GM23338 (cell line): ENCODE data around the gene ADAM10. TPM values are rescaled to one million over a fixed set of nuclear protein-coding genes. Genes with fewer than 3 reads are reported as not detected.

Experiments
- ATAC-seq: fragments of 200-7000 bp; cut with Tn5 transposase; 3 replicates; pipeline ENCODE4 v1.9.1; 2020
- DNase-seq: peaks from one replicate; pipeline ENCODE4 v3.0.0-alpha.2; 2015; ENCODE audit warnings: low spot score
- H2AFZ ChIP-seq: fragments of 200-600 bp; sonication (generic); 2 replicates; pipeline ENCODE4 v1.8.0; 2016; ENCODE audit warnings: antibody characterized with exemption, mild to moderate bottlenecking, moderate library complexity
- H3F3A ChIP-seq: fragments of 200-600 bp; sonication (generic); replicated peaks from 2 replicates; pipeline ENCODE4 v1.8.0; 2017; ENCODE audit warnings: antibody characterized with exemption, mixed run types, low read depth
- H3K27ac ChIP-seq: fragments of 200-600 bp; sonication (generic); 2 replicates; pipeline ENCODE4 v1.6.1; 2016; ENCODE audit warnings: low read depth
- H3K27me3 ChIP-seq: fragments of 200-600 bp; sonication (generic); 2 replicates; pipeline ENCODE4 v1.8.0; 2016; ENCODE audit warnings: mild to moderate bottlenecking, mixed run types, moderate library complexity; ENCODE audit not compliant: insufficient read depth
- H3K36me3 ChIP-seq: fragments of 200-600 bp; sonication (generic); 2 replicates; pipeline ENCODE4 v1.8.0; 2016; ENCODE audit warnings: mild to moderate bottlenecking; ENCODE audit not compliant: insufficient read depth
- H3K4me1 ChIP-seq: fragments of 200-600 bp; sonication (generic); 2 replicates; pipeline ENCODE4 v1.8.0; 2016; ENCODE audit warnings: mild to moderate bottlenecking, moderate library complexity; ENCODE audit not compliant: insufficient read depth
- H3K4me2 ChIP-seq: fragments of 200-600 bp; sonication (generic); 2 replicates; pipeline ENCODE4 v1.7.1; 2017; ENCODE audit warnings: mixed run types
- H3K4me3 ChIP-seq: fragments of 200-600 bp; sonication (generic); 2 replicates; pipeline ENCODE4 v1.6.1; 2016; ENCODE audit warnings: mixed run types
- H3K79me2 ChIP-seq: fragments of 200-600 bp; sonication (generic); replicated peaks from 2 replicates; pipeline ENCODE4 v1.8.0; 2017; ENCODE audit warnings: mild to moderate bottlenecking; ENCODE audit not compliant: insufficient read depth
- H3K9me2 ChIP-seq: fragments of 200-600 bp; sonication (generic); 2 replicates; pipeline ENCODE4 v1.8.0; 2017; ENCODE audit not compliant: insufficient read depth
- H4K20me1 ChIP-seq: fragments of 200-600 bp; sonication (generic); replicated peaks from 2 replicates; pipeline ENCODE4 v1.8.0; 2017; ENCODE audit warnings: mild to moderate bottlenecking; ENCODE audit not compliant: insufficient read depth
- H3K27ac Mint-ChIP-seq: 2 replicates; pipeline ENCODE4 v1.8.0; 2020; ENCODE audit warnings: inconsistent platforms, mild to moderate bottlenecking, moderate library complexity, mixed read lengths
- H3K27me3 Mint-ChIP-seq: 3 replicates; pipeline ENCODE4 v1.8.0; 2022; ENCODE audit warnings: low read depth, mild to moderate bottlenecking, moderate library complexity, mixed read lengths, inconsistent platforms; ENCODE audit not compliant: insufficient read depth, poor library complexity
- H3K36me3 Mint-ChIP-seq: 3 replicates; pipeline ENCODE4 v1.8.0; 2021; ENCODE audit warnings: low read depth, mild to moderate bottlenecking, inconsistent platforms, moderate library complexity, mixed read lengths
- H3K4me1 Mint-ChIP-seq: 3 replicates; pipeline ENCODE4 v1.8.0; 2020; ENCODE audit warnings: mild to moderate bottlenecking, inconsistent platforms, mixed read lengths
- H3K4me3 Mint-ChIP-seq: 3 replicates; pipeline ENCODE4 v1.8.0; 2021; ENCODE audit warnings: moderate library complexity, mild to moderate bottlenecking, inconsistent platforms, mixed read lengths
- H3K9me3 Mint-ChIP-seq: 3 replicates; pipeline ENCODE4 v1.8.0; 2020; ENCODE audit warnings: moderate library complexity, mild to moderate bottlenecking, inconsistent platforms, mixed read lengths
- CREB1 ChIP-seq: fragments of 250-450 bp; sonication (Bioruptor Pico); IDR thresholded peaks from 2 replicates; pipeline ENCODE4 v1.5.0; 2020; ENCODE audit warnings: low read depth, mild to moderate bottlenecking, moderate library complexity
- EZH2phosphoT487 ChIP-seq: fragments of 200-600 bp; sonication (generic); IDR thresholded peaks from one replicate; pipeline ENCODE4 v1.8.1; 2018; ENCODE audit warnings: antibody characterized with exemption; ENCODE audit not compliant: unreplicated experiment
- JUNB ChIP-seq: IDR thresholded peaks from one replicate; pipeline ENCODE4 v1.6.1; 2016; ENCODE audit warnings: antibody characterized with exemption; ENCODE audit not compliant: unreplicated experiment
- NANOG ChIP-seq: IDR thresholded peaks from 2 replicates; pipeline ENCODE4 v1.6.1; 2016; ENCODE audit warnings: antibody characterized with exemption, borderline replicate concordance
- STAT1 ChIP-seq: IDR thresholded peaks from one replicate; pipeline ENCODE4 v1.6.1; 2016; ENCODE audit warnings: antibody characterized with exemption; ENCODE audit not compliant: unreplicated experiment
- ZNF114 ChIP-seq: fragments of 250-450 bp; sonication (Bioruptor Pico); IDR thresholded peaks from 2 replicates; pipeline ENCODE4 v1.5.0; 2020; ENCODE audit warnings: mild to moderate bottlenecking, moderate library complexity
- ZNF331 ChIP-seq: fragments of 250-450 bp; sonication (Bioruptor Pico); IDR thresholded peaks from 2 replicates; pipeline ENCODE4 v1.5.0; 2020; ENCODE audit warnings: low read depth, mild to moderate bottlenecking, moderate library complexity
- polyA plus RNA-seq: library from polyadenylated mRNA; unstranded; fragments of >200 nt; fragmentation: Nextera tagmentation; extraction: Ambion mirVana; gene quantifications from 2 replicates; pipeline ENCODE4 v1.2.1, GENCODE V29; 2016
- total RNA-seq: library from RNA; depleted of rRNA; stranded (reverse); fragments of >200 nt; shearing (Covaris generic); gene quantifications from 2 replicates; pipeline ENCODE4 v1.2.3, GENCODE V29; 2014
- TF ChIP-seq, protein P1 (sequence below), 2 experiments: fragments of 200-600 bp in 1 of 2; sonication (generic) in 1 of 2; conservative IDR thresholded peaks; 2 replicates each; pipeline versions ENCODE4 v1.5.1 to v1.6.1; 2016 to 2017; ENCODE audit warnings: antibody characterized with exemption in 2 of 2, low read depth in 2 of 2, mild to moderate bottlenecking in 2 of 2, moderate library complexity in 1 of 2
- TF ChIP-seq, protein P2 (sequence below): IDR thresholded peaks from one replicate; pipeline ENCODE4 v1.6.1; 2018; ENCODE audit warnings: antibody characterized with exemption; ENCODE audit not compliant: unreplicated experiment
- TF ChIP-seq, protein P3 (sequence below): IDR thresholded peaks from 2 replicates; pipeline ENCODE4 v1.6.1; 2016; ENCODE audit warnings: antibody characterized with exemption
- TF ChIP-seq, protein P4 (sequence below): fragments of 250-450 bp; sonication (Bioruptor Pico); IDR thresholded peaks from 2 replicates; pipeline ENCODE4 v1.5.0; 2020; ENCODE audit warnings: mild to moderate bottlenecking, moderate library complexity

Gene ADAM10
- total and polyA plus RNA-seq, 2 experiments from 2014 or later = 25.0 to 114 TPM

DNA sequence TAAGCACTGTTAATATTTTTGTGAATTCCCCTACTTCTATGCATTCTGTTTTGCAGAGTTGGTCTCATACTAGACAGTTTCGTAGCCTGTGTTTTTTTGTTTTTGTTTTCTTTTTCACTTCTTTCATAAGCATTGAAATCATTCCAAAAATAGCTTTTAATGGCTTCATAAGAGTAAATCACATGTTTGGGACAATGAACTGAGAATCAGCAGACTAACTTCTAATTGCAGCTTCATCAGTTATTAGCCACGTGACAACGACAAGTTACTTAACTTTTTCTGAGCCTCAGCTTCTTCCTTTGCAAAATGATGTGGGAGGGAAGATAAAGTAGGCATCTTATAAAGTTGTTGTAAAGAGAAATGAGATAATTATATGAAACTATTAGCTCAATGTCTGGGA is 193.0 kb downstream of the ADAM10 start:
- Histone ChIP-seq H3K9me2 (0 out of 2 replicates have a peak, but pooled peaks cover 5% of the 10 kb centered on the region), H3F3A (no peaks in the 10 kb centered on the region), H4K20me1 (no peaks in the 10 kb centered on the region), H3K4me1 (peaks cover 19% of the 10 kb centered on the region), H3K27ac (no peak overlapping the region), H3K79me2 (no peaks in the 10 kb centered on the region), H2AFZ (no peak overlapping the region), H3K4me2 (no peak overlapping the region), H3K4me3 (no peak overlapping the region), H3K27me3 (no peaks in the 10 kb centered on the region), H3K36me3 (no peaks in the 10 kb centered on the region; the same call in 1 of the 2 replicates)
- Mint-ChIP-seq H3K36me3 (peaks cover 5% of the 10 kb centered on the region; the same call in 1 of the 3 replicates), H3K4me1 (peaks cover 36% of the 10 kb centered on the region), H3K27ac (no peak overlapping the region), H3K4me3 (no peak overlapping the region), H3K9me3 (peaks cover 10% of the 10 kb centered on the region; the same call in 2 of the 3 replicates), H3K27me3 (peaks cover 11% of the 10 kb centered on the region)
- ATAC-seq (no peak), DNase-seq (no peak)
- no peak for TF ChIP-seq ZNF114 (CRISPR knock-in tag)
- TF ChIP-seq, protein P1, sequence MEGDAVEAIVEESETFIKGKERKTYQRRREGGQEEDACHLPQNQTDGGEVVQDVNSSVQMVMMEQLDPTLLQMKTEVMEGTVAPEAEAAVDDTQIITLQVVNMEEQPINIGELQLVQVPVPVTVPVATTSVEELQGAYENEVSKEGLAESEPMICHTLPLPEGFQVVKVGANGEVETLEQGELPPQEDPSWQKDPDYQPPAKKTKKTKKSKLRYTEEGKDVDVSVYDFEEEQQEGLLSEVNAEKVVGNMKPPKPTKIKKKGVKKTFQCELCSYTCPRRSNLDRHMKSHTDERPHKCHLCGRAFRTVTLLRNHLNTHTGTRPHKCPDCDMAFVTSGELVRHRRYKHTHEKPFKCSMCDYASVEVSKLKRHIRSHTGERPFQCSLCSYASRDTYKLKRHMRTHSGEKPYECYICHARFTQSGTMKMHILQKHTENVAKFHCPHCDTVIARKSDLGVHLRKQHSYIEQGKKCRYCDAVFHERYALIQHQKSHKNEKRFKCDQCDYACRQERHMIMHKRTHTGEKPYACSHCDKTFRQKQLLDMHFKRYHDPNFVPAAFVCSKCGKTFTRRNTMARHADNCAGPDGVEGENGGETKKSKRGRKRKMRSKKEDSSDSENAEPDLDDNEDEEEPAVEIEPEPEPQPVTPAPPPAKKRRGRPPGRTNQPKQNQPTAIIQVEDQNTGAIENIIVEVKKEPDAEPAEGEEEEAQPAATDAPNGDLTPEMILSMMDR (conservative IDR thresholded peaks at IDR 0.05; ENCODE audit: low read depth in 2 of 2) = no peak
- TF ChIP-seq, protein P2, sequence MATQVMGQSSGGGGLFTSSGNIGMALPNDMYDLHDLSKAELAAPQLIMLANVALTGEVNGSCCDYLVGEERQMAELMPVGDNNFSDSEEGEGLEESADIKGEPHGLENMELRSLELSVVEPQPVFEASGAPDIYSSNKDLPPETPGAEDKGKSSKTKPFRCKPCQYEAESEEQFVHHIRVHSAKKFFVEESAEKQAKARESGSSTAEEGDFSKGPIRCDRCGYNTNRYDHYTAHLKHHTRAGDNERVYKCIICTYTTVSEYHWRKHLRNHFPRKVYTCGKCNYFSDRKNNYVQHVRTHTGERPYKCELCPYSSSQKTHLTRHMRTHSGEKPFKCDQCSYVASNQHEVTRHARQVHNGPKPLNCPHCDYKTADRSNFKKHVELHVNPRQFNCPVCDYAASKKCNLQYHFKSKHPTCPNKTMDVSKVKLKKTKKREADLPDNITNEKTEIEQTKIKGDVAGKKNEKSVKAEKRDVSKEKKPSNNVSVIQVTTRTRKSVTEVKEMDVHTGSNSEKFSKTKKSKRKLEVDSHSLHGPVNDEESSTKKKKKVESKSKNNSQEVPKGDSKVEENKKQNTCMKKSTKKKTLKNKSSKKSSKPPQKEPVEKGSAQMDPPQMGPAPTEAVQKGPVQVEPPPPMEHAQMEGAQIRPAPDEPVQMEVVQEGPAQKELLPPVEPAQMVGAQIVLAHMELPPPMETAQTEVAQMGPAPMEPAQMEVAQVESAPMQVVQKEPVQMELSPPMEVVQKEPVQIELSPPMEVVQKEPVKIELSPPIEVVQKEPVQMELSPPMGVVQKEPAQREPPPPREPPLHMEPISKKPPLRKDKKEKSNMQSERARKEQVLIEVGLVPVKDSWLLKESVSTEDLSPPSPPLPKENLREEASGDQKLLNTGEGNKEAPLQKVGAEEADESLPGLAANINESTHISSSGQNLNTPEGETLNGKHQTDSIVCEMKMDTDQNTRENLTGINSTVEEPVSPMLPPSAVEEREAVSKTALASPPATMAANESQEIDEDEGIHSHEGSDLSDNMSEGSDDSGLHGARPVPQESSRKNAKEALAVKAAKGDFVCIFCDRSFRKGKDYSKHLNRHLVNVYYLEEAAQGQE = no peak
- TF ChIP-seq EZH2phosphoT487 = no peak
- TF ChIP-seq, protein P3, sequence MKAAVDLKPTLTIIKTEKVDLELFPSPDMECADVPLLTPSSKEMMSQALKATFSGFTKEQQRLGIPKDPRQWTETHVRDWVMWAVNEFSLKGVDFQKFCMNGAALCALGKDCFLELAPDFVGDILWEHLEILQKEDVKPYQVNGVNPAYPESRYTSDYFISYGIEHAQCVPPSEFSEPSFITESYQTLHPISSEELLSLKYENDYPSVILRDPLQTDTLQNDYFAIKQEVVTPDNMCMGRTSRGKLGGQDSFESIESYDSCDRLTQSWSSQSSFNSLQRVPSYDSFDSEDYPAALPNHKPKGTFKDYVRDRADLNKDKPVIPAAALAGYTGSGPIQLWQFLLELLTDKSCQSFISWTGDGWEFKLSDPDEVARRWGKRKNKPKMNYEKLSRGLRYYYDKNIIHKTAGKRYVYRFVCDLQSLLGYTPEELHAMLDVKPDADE = no peak
- no peak for TF ChIP-seq NANOG
- no peak for TF ChIP-seq CREB1 (CRISPR knock-in tag)
- no peak for TF ChIP-seq ZNF331 (CRISPR knock-in tag)
- TF ChIP-seq, protein P4, sequence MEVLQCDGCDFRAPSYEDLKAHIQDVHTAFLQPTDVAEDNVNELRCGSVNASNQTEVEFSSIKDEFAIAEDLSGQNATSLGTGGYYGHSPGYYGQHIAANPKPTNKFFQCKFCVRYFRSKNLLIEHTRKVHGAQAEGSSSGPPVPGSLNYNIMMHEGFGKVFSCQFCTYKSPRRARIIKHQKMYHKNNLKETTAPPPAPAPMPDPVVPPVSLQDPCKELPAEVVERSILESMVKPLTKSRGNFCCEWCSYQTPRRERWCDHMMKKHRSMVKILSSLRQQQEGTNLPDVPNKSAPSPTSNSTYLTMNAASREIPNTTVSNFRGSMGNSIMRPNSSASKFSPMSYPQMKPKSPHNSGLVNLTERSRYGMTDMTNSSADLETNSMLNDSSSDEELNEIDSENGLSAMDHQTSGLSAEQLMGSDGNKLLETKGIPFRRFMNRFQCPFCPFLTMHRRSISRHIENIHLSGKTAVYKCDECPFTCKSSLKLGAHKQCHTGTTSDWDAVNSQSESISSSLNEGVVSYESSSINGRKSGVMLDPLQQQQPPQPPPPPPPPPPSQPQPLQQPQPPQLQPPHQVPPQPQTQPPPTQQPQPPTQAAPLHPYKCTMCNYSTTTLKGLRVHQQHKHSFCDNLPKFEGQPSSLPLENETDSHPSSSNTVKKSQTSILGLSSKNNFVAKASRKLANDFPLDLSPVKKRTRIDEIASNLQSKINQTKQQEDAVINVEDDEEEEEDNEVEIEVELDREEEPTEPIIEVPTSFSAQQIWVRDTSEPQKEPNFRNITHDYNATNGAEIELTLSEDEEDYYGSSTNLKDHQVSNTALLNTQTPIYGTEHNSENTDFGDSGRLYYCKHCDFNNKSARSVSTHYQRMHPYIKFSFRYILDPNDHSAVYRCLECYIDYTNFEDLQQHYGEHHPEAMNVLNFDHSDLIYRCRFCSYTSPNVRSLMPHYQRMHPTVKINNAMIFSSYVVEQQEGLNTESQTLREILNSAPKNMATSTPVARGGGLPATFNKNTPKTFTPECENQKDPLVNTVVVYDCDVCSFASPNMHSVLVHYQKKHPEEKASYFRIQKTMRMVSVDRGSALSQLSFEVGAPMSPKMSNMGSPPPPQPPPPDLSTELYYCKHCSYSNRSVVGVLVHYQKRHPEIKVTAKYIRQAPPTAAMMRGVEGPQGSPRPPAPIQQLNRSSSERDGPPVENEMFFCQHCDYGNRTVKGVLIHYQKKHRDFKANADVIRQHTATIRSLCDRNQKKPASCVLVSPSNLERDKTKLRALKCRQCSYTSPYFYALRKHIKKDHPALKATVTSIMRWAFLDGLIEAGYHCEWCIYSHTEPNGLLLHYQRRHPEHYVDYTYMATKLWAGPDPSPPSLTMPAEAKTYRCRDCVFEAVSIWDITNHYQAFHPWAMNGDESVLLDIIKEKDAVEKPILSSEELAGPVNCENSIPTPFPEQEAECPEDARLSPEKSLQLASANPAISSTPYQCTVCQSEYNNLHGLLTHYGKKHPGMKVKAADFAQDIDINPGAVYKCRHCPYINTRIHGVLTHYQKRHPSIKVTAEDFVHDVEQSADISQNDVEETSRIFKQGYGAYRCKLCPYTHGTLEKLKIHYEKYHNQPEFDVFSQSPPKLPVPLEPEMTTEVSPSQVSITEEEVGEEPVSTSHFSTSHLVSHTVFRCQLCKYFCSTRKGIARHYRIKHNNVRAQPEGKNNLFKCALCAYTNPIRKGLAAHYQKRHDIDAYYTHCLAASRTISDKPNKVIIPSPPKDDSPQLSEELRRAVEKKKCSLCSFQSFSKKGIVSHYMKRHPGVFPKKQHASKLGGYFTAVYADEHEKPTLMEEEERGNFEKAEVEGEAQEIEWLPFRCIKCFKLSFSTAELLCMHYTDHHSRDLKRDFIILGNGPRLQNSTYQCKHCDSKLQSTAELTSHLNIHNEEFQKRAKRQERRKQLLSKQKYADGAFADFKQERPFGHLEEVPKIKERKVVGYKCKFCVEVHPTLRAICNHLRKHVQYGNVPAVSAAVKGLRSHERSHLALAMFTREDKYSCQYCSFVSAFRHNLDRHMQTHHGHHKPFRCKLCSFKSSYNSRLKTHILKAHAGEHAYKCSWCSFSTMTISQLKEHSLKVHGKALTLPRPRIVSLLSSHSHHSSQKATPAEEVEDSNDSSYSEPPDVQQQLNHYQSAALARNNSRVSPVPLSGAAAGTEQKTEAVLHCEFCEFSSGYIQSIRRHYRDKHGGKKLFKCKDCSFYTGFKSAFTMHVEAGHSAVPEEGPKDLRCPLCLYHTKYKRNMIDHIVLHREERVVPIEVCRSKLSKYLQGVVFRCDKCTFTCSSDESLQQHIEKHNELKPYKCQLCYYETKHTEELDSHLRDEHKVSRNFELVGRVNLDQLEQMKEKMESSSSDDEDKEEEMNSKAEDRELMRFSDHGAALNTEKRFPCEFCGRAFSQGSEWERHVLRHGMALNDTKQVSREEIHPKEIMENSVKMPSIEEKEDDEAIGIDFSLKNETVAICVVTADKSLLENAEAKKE (CRISPR knock-in tag) = no peak
- TF ChIP-seq JUNB = no peak
- TF ChIP-seq STAT1 = no peak
